HL-60 (cell line): ENCODE results near the gene KIFC3.

ENCODE experiments used
- DNase-seq, 2 experiments: peaks; one replicate each; pipeline ENCODE4 v3.0.0-alpha.2; 2010 to 2020; ENCODE audit warnings: low read depth in 1 of 2, low spot score in 1 of 2
- H3K27ac ChIP-seq: fragments of 250-450 bp; sonication (Bioruptor Pico); replicated peaks from 2 replicates; pipeline ENCODE4 v1.5.1; 2020; ENCODE audit warnings: mild to moderate bottlenecking, moderate library complexity
- H3K27me3 ChIP-seq: fragments of 250-450 bp; sonication (Bioruptor Pico); 2 replicates; pipeline ENCODE4 v1.5.1; 2021; ENCODE audit warnings: mild to moderate bottlenecking, moderate library complexity; ENCODE audit not compliant: insufficient read depth, poor library complexity, severe bottlenecking
- H3K4me3 ChIP-seq: replicated peaks from 2 replicates; pipeline ENCODE4 v1.5.1; 2011; ENCODE audit warnings: mild to moderate bottlenecking, control low read depth, low read length; ENCODE audit not compliant: insufficient read depth
- CTCF ChIP-seq: IDR thresholded peaks from one replicate; pipeline ENCODE4 v1.5.1; 2011; ENCODE audit warnings: low read length, control low read depth, inconsistent platforms; ENCODE audit not compliant: insufficient read depth
- GABPA ChIP-seq: IDR thresholded peaks from 2 replicates; pipeline ENCODE4 v1.6.1; 2012; ENCODE audit warnings: low read depth
- POLR2AphosphoS5 ChIP-seq: IDR thresholded peaks from 2 replicates; pipeline ENCODE4 v1.6.1; 2012; ENCODE audit warnings: low read depth
- SPI1 ChIP-seq: IDR thresholded peaks from 2 replicates; pipeline ENCODE4 v1.6.1; 2012; ENCODE audit warnings: low read depth, mild to moderate bottlenecking, borderline replicate concordance
- TF ChIP-seq, protein P1 (sequence below): IDR thresholded peaks from 2 replicates; pipeline ENCODE4 v1.6.1; 2012; ENCODE audit warnings: low read depth; ENCODE audit not compliant: insufficient replicate concordance

KIFC3 gene

DNA sequence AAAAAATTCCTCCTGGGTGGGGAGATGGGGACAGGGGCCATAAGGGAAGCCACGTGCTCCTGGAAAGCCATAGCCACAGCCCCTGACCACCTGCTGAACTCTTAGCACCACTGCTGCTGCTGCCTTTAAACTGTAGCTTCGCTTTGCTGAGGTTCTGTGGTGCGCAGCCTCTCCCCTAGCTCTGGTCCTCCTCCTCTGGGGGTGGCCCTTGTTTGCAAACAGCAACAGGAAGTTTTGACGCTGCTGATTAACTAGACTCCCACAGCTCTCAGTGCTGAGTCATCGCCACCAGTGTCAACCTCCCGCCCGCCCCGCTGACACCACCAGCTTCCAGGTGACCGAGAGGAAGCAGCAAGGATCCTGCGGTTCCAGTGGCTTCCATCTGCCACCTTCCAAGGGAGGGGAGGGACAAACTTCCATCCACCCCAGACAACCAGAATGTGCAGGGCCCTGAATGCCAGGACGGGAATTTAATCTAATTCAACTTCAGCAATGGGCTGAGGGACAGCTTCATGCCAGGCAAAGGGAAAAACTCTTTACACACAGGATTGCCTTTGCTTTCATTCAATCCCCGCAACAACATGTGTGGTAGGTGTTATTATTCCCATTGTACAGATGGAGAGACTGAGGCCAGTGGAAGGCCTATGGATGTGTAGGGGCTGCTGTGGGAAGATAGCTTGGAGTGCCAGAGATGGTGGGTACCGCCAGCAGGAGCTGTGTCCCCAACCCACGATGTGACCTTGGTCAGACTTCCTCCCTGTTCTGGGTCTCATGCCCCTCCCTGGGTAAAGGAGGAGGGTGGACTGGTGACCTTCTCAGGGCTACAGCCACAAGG is 8.1 kb upstream of the KIFC3 start:
- DNase-seq, result peak; percentile 88 to 95
- H3K4me3 ChIP-seq, result no peak overlapping the region
- TF ChIP-seq GABPA, result no peak
- TF ChIP-seq, protein P1, sequence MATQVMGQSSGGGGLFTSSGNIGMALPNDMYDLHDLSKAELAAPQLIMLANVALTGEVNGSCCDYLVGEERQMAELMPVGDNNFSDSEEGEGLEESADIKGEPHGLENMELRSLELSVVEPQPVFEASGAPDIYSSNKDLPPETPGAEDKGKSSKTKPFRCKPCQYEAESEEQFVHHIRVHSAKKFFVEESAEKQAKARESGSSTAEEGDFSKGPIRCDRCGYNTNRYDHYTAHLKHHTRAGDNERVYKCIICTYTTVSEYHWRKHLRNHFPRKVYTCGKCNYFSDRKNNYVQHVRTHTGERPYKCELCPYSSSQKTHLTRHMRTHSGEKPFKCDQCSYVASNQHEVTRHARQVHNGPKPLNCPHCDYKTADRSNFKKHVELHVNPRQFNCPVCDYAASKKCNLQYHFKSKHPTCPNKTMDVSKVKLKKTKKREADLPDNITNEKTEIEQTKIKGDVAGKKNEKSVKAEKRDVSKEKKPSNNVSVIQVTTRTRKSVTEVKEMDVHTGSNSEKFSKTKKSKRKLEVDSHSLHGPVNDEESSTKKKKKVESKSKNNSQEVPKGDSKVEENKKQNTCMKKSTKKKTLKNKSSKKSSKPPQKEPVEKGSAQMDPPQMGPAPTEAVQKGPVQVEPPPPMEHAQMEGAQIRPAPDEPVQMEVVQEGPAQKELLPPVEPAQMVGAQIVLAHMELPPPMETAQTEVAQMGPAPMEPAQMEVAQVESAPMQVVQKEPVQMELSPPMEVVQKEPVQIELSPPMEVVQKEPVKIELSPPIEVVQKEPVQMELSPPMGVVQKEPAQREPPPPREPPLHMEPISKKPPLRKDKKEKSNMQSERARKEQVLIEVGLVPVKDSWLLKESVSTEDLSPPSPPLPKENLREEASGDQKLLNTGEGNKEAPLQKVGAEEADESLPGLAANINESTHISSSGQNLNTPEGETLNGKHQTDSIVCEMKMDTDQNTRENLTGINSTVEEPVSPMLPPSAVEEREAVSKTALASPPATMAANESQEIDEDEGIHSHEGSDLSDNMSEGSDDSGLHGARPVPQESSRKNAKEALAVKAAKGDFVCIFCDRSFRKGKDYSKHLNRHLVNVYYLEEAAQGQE, result peak; percentile 3
- TF ChIP-seq CTCF, result no peak
- TF ChIP-seq POLR2AphosphoS5, result peak; percentile 87
- TF ChIP-seq SPI1, result peak; percentile 13; the same call in 1 of the 2 replicates
- H3K27ac ChIP-seq, result no peak overlapping the region
- no peaks in the 10 kb centered on the region for H3K27me3 ChIP-seq

- no peaks in the 10 kb centered on the region for H3K27me3 ChIP-seq
- no peak overlapping the region for H3K4me3 ChIP-seq
- DNase-seq, result no peak
- no peak overlapping the region for H3K27ac ChIP-seq
- TF ChIP-seq, protein P1, result no peak
- no peak for TF ChIP-seq CTCF
- TF ChIP-seq SPI1, result no peak
- no peak for TF ChIP-seq POLR2AphosphoS5
- no peak for TF ChIP-seq GABPA
These were observed 7.2 kb upstream of the KIFC3 start for GRCh38 chr16:57809276-57810196.

DNA sequence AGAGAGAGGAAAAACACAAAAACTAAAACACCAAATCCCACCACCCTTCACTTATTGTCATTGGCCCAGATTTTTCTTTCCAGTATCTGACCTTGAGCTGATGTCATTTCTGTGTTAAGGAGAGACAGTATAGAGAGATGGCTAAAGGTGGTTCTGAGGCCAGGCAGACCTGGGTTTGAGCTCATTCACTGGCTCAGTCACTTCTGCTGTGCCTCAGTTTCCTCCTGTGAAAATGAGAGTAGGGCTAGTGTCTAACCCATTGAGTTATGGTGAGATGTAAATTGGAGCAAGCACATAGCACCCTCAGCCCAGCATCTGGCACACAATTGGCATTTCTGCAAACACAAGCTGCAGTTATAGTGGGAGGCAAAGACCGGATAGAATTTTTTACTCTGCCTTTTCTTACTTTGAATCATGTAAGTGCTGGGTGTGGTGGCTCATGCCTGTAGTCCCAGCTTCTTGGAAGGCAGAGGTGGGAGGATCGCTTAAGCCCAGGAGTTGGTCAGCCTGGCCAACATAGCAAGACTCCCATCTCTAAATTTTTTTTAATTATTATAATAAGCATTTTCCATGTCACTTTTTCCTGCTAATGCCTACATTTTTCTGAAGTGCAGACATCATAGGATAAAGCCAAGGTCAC is 6.4 kb upstream of the KIFC3 start:
- no peak for DNase-seq
- no peaks in the 10 kb centered on the region for H3K27me3 ChIP-seq
- no peak overlapping the region for H3K27ac ChIP-seq
- no peak for TF ChIP-seq GABPA
- no peak for TF ChIP-seq CTCF
- TF ChIP-seq POLR2AphosphoS5, result no peak
- no peak for TF ChIP-seq SPI1
- TF ChIP-seq, protein P1, result no peak
- no peak overlapping the region for H3K4me3 ChIP-seq
